ENCODE results near the gene HOXD13. TPM values are rescaled to one million over a fixed set of nuclear protein-coding genes. Genes with fewer than 3 reads are reported as not detected.
A peak's percentile ranks its signal among the peaks of the same experiment; 100 is the strongest.

Gene HOXD13
- total and polyA plus RNA-seq, 2 donors (not counting 3 experiments of a cell fraction or from before 2014, with no cell fraction given), result not detected

- TF ChIP-seq CTCF (IDR thresholded peaks at IDR 0.05; ENCODE audit: extremely low read depth in 1 of 2, insufficient read depth in 1 of 2, low read depth in 1 of 2, low read length in 2 of 2) (no peak), MYC (IDR thresholded peaks at IDR 0.05; ENCODE audit: low read depth, low read length) (no peak), EZH2 (IDR thresholded peaks at IDR 0.05; ENCODE audit: borderline replicate concordance, low read depth, low read length, severe bottlenecking) (peak; percentile 87), MAX (IDR thresholded peaks at IDR 0.05; ENCODE audit: insufficient read depth, insufficient read length) (no peak), JUN (IDR thresholded peaks at IDR 0.05; ENCODE audit: borderline replicate concordance, insufficient read depth, insufficient read length, low read depth) (no peak), FOS (IDR thresholded peaks at IDR 0.05; ENCODE audit: borderline replicate concordance, insufficient read depth, low read length) (no peak), POLR2A (IDR thresholded peaks at IDR 0.05; ENCODE audit: low read depth, low read length) (no peak)
- dilution Hi-C loops (cut with MboI; ENCODE audit: extremely low pct_ligation_motif_present, low sequenced_read_pairs), result no loop called here
- FAIRE-seq (no peak), DNase-seq (ENCODE audit: low read depth, low spot score) (no peak)
- Histone ChIP-seq H3K27ac (ENCODE audit: insufficient read depth, low read depth, low read length) (no peak overlapping the region), H3K4me2 (ENCODE audit: insufficient read depth, low read length) (no peak overlapping the region), H3K9ac (replicated peaks; ENCODE audit: extremely low read depth, insufficient read depth, low read length) (no peak overlapping the region), H3K36me3 (ENCODE audit: control insufficient read depth in 2 of 2, extremely low read depth in 1 of 2, insufficient read depth in 2 of 2, low read length in 2 of 2) (no peaks in the 10 kb centered on the region), H3K4me1 (ENCODE audit: control insufficient read depth, extremely low read depth, insufficient read depth, low read length) (peaks cover 9% of the 10 kb centered on the region), H3K4me3 (replicated peaks in 1 of 3; ENCODE audit: insufficient read depth in 1 of 3, low read depth in 1 of 3, low read length in 3 of 3) (no peak overlapping the region), H3K27me3 (ENCODE audit: control insufficient read depth in 2 of 2, insufficient read depth in 2 of 2, low read length in 2 of 2) (peaks cover 80 to 98% of the 10 kb centered on the region in 2 experiments), H3K79me2 (ENCODE audit: control insufficient read depth, insufficient read depth, low read length) (no peaks in the 10 kb centered on the region), H2AFZ (ENCODE audit: low read depth, low read length) (no peak overlapping the region), H4K20me1 (replicated peaks; ENCODE audit: control insufficient read depth, extremely low read depth, insufficient read depth, low read length) (no peaks in the 10 kb centered on the region), H3K9me3 (replicated peaks; ENCODE audit: control insufficient read depth, insufficient read depth, low read length) (no peaks in the 10 kb centered on the region), H3K9me1 (replicated peaks; ENCODE audit: control insufficient read depth, extremely low read depth, insufficient read depth, low read length) (no peaks in the 10 kb centered on the region)
- intact Hi-C loops (cut with micrococcal nuclease), result no loop called here
- ChIA-PET POLR2A (interaction anchor here (0.5 kb wide), 1 partner anchor 231 kb away, joined by 3 read pairs; no protein-coding TSS in a partner anchor), CTCF (interaction anchor here (1.0 to 2.2 kb wide), 11 partner anchors 10 to 1031 kb away, joined by 4 to 16 read pairs (median 5); no protein-coding TSS in a partner anchor)
- no TSS peak for BruUV-seq (replicated peaks)
Observed at GRCh38 chr2:176117162-176117822, 24.8 kb downstream of the HOXD13 start.
